Measurements from ENCODE around the gene PPIL1. TPM values are rescaled to one million over a fixed set of nuclear protein-coding genes. Genes with fewer than 3 reads are reported as not detected.

Gene PPIL1
- total and polyA plus RNA-seq, 9 donors: 10.7 to 38.4 (median 21.2) TPM

DNA sequence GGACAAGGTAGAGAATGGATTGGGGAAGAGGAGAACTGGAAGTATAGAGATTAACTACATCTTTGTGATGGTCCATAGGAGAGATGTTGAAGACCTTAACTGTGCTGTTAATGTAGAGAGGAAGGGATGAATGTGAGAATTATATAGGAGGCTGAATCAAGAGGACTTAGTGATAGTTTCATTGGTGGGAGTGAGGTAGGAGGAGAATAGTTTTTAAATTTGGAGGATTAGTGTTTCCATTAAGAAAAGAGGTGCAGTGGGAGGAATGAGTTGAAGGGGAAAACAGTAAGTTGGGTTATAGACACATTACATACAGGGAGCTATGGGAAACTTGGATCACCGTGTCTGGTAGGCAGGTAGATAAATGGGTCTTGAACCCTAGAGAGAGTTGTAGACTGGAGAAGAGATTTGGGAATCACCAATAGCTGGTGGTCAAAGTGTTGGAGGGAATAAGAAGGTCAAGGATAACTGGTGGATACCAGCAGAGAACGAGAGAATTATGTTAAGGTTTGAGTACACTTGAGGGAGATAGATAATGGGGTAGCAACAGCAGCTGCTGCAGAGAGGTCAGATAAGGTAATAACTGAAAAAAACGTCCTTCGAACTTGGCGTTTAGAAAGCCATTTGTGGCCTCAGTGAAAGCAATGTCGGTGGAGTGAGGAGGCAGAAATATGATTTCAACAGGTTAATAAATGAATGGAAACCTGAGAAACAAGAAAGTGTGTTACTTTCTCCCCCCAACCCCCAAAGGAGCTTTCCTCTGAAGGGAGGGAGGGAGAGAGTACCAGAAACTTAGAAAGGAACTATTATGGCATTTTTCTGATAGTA lies 14.3 kb upstream of the PPIL1 start:
- 7 to 28% (median 10%) methylated on average over 6 of the region's 6 CpGs for WGBS, 3 donors
- TF ChIP-seq POLR2A (IDR thresholded peaks at IDR 0.05) (no peak), CTCF (IDR thresholded peaks at IDR 0.05) (no peak), EP300 (IDR thresholded peaks at IDR 0.05) (no peak)
- no peak overlapping the region for H3K27ac ChIP-seq

DNA sequence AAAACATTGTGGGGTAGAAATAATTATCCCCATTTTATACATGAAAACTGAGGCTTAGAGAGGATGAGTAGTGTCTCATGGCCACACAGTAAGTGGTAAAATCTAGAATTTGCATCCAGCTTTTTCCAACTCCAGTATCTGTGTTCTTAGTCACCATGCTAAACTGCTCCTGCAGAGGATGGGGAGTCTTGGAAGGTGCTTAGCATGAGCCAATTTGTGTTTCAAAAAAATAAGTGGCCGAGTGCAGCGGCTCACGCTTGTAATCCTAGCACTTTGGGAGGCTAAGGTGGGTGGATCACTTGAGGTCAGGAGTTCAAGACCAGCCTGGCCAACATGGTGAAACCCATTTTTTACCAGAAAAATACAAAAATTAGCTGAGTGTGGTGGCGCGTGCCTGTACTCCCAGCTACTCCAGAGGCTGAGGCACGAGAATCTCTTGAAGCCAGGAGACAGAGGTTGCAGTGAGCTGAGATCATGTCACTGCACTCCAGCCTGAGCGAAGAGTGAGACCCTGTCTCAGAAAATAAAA lies 13.6 kb upstream of the PPIL1 start:
- 90 to 95% (median 93%) methylated on average over 7 of the region's 7 CpGs for WGBS, 3 donors
- no peak for DNase-seq
- no peak overlapping the region for H3K27ac ChIP-seq
- intact Hi-C loops (cut with DNase I): loop anchor here (2.0 to 10.0 kb wide), 5 partner anchors 84 to 317 kb away; partner anchors contain the start of gene MTCH1 (in 2 of the 4)
- H3K27me3 ChIP-seq: no peaks in the 10 kb centered on the region
- peaks cover 3% of the 10 kb centered on the region for H3K4me1 ChIP-seq (ENCODE audit: insufficient read depth)
- H3K4me3 ChIP-seq: no peak overlapping the region
- TF ChIP-seq EP300 (IDR thresholded peaks at IDR 0.05) (no peak), POLR2A (IDR thresholded peaks at IDR 0.05) (no peak), CTCF (IDR thresholded peaks at IDR 0.05) (no peak)
- no peaks in the 10 kb centered on the region for H3K9me3 ChIP-seq
- no peaks in the 10 kb centered on the region for H3K36me3 ChIP-seq

More for the DNA sequence above, 14.3 kb upstream of the PPIL1 start:
- intact Hi-C loops (cut with DNase I): loop anchor here (2.0 to 10.0 kb wide), 5 partner anchors 83 to 316 kb away; partner anchors contain the start of gene MTCH1 (in 2 of the 4)
- no peaks in the 10 kb centered on the region for H3K27me3 ChIP-seq
- no peak for DNase-seq
- H3K9me3 ChIP-seq: no peaks in the 10 kb centered on the region
- H3K36me3 ChIP-seq: no peaks in the 10 kb centered on the region
- no peak overlapping the region for H3K4me3 ChIP-seq
- H3K4me1 ChIP-seq (ENCODE audit: insufficient read depth): peaks cover 3% of the 10 kb centered on the region

- Histone ChIP-seq H3K4me1 (ENCODE audit: insufficient read depth) (peaks cover 3% of the 10 kb centered on the region), H3K4me3 (no peak overlapping the region), H3K27ac (no peak overlapping the region), H3K9me3 (no peaks in the 10 kb centered on the region), H3K36me3 (no peaks in the 10 kb centered on the region), H3K27me3 (no peaks in the 10 kb centered on the region)
- TF ChIP-seq CTCF (IDR thresholded peaks at IDR 0.05) (no peak), EP300 (IDR thresholded peaks at IDR 0.05) (no peak), POLR2A (IDR thresholded peaks at IDR 0.05) (no peak)
- no peak for DNase-seq
- 60 to 70% (median 64%) methylated on average over 10 of the region's 10 CpGs for WGBS, 3 donors
- intact Hi-C loops (cut with DNase I): loop anchor here (5.0 to 10.0 kb wide), 4 partner anchors 85 to 318 kb away; partner anchors contain the start of gene MTCH1 (in 2 of the 4)
These were observed 12.5 kb upstream of the PPIL1 start for GRCh38 chr6:36886950-36887618.
